AG08395 (cell line): ENCODE results near the gene GTPBP8.

Source experiments
- DNase-seq: peaks from one replicate; pipeline ENCODE4 v3.0.0; 2012; ENCODE audit warnings: mixed read lengths, low spot score

The GTPBP8 gene

DNA sequence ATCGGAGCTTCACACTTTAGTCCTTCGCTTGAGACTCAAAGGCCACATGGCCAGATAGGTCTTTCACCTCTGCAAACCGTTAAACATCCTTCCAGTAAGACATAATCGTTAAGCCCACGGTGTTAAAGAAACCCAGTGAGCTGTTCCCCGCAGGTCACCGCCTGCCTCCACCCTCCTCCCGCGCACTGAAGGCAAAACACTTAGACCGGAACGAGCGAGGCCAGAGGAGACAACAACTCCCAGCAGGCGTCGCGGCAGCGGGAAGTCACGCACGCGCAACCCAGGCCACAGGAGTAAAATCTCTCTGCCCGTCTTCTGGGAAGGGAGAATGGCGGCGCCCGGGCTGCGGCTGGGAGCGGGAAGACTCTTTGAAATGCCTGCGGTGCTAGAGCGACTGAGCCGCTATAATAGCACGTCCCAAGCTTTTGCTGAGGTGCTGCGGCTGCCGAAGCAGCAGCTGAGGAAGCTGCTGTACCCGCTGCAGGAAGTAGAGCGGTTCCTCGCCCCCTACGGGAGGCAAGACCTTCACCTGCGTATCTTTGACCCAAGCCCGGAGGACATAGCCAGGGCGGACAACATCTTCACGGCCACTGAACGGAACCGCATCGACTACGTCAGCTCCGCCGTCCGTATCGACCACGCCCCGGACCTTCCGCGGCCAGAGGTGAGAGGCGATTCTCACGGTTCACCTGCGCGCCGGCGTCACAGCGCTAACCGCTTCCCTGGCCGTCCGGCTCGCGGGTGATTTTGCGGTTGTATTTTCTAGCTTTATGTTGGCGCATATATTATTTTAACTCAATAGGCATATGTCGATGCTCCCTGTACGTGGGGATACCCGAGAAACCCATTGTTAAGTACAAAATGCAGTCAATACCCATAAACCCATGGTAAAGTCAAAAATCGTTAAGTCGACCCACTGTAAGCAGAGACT is at the start of gene GTPBP8:
GTPBP8 (plus strand) TSS at position 313 of the 931 bp plus-strand sequence; CDS start at position 329, 16 bp downstream.
- DNase-seq = peak; percentile 92

DNA sequence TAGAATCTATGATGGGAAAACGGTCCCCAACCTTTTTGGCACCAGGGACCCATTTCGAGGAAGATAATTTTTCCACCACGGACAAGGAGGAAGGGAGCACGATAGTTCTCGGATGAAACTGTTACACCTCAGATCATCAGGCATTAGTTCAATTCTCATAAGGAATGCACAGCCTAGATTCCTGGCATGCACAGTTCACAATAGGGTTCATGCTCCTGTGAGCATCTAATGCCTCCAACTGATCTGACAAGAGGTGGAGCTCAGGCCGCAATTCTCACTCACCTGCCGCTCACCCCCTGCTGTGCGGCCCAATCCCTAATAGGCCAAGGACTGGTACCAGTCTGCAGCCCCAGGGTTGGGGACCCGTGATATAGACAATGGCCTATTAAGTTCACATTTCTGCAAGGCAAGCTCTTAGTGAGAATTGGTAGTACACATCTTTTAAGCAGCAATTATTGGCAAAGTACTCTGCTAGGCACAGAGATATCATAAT is 42.4 kb upstream of the GTPBP8 start:
- DNase-seq = no peak

DNA sequence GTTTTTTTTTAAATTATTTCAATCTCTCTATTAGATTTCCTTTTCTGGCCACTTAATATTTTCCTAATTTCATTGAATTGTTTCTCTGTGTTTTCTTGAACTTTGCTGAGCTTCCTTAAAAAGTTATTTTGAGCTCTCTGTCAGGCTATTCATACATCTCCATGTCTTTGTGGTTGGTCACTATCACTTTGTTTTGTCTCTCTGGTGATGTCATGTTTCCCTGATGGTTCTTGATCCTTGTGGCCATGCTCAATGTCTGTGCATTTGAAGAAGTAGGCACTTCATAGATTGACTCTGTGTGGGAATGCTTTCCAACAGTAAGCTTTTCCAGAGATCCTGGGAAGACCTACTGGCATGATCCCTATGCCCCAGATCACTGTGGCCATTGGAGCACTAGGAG is 34.4 kb upstream of the GTPBP8 start:
- no peak for DNase-seq

DNA sequence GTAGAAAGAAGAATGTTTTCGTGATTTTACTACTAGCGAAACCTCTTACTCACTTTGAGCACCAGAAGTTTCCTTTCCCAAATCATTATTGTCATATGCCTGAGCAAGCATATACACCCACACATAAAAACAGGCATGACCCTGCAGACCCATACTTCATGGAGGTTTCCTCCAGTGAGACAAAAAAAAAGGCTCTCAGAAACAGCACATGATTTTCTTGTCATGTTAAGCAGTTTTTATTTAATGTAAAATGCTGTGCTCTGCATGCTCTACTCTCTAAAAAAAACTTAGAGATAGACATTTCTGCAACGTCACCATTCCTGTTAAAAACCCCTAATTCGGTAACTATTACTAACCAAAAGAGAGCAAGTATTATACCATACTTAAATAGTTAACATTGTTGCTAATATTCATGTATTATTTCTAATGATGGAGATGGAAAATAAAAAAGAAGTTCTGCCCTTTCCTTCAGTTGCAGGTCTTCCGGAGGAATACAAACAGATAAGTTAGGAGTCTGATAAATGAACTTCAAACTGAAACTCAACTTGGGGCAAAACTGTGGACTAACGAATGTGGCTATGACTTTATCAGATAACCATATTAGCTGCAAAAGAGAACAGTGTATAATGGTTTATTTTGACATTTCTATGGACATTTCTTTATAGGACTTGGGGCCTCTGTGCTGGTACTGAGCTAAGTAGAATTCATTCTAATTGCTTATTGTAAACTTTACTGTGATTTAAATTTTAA is 31.8 kb upstream of the GTPBP8 start:
- DNase-seq = no peak

DNA sequence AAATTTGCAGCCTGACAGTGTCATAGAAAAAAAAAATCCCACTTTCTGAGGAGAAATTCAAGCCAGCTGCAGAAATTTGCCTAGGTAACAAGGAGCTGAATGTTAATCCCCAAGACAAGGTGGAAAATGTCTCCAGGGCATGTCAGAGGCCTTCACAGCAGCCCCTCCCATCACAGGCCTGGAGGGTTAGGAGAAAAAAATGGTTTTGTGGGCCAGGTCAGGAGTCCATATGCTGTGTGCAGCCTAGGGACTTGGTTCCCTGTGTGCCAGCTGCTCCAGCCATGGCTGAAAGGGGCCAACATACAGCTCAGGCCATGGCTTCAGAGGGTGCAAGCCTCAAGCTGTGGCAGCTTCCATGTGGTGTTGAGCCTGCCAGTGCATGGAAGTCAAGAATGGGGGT is 27.1 kb upstream of the GTPBP8 start:
- DNase-seq = no peak

DNA sequence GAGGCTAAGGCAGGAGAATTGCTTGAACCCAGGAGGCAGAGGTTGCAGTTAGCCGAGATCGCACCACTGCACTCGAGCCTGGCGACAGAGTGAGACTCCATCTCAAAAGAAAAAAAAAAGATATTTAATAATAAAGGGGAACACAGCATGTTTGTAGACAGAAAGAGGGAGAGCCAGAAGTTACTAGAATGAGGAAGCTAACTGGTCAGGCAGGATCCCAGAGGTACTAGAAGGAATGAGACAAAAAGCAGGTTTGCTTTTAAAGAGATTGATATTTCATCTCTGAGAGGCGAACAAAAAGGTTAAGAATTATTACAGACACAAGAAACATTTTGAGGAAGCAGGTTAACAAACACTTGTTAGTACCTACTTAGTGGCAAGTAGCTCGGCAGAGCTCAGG is 25.1 kb upstream of the GTPBP8 start:
- no peak for DNase-seq

DNA sequence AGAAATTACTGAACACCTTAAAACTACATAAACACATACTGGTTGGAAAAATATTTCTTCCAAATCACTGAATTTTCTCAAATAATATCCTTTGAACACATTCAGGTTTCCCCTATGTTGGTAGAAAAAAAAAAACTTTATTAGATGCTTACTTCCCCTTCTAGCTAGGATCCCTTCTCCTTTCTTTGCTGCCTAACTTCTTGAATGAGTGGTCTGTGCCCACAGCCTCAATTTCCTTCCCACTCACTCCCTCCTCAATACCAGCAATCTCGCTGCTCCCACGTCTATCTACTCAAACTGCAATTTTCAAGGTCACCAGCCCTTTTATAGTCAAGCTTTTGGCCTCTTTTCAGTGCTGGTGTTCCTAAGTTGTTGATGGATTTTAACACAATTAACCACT is 24.2 kb upstream of the GTPBP8 start:
- DNase-seq = no peak

DNA sequence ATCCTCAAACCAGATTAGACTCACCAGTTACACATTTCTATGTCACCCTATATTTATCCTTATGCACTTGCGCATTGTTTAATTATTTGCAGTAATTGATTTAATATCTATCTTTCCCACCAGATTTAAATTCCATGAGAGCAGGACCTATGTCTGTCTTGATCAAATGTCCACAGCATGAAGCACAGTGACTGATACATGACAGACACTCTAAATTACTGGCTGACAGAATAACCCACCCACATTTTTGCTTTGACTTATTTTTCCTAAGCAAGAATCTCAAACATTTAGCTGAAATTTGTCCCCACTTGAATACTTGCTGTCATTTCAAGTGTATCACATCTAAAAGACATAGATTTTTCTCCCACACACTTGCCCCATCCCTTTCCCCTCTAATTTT is 23.4 kb upstream of the GTPBP8 start:
- DNase-seq = no peak

DNA sequence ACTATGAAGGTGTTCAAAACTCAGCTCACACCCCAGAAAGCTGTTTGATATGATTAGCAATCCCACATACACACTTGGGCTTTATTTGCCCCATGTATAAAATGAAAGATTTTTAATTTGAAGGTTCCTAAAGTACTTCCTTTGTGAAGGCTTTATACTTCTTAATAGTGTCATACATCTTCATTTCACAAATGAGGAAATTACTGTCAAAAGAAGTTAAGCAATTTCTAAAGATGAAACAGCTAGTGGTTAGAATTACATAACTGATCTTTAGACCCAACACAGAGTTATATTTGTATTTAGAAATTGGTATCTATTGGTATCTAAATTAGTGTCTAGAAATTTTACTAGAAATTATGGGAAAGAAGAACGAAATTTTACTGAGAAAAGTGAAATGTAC is 23.0 kb upstream of the GTPBP8 start:
- no peak for DNase-seq

DNA sequence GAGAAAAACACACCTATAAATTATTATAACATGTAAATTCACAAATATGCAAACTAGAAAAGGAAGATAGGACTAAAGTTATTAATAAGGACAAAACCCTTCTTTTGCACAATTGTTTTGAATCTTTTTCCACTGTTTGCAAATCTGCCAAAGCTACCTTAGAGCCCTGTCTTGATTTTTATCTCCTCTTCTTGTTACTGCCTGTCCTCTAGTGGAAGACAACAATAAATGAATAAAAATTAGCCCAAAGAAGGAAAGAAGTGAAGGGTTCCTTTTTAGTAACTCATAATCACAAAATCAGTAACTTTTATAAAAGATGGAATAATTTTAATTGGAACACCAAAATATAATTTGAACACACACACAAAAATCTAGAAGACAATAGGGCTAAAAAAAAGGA is 18.6 kb upstream of the GTPBP8 start:
- no peak for DNase-seq

DNA sequence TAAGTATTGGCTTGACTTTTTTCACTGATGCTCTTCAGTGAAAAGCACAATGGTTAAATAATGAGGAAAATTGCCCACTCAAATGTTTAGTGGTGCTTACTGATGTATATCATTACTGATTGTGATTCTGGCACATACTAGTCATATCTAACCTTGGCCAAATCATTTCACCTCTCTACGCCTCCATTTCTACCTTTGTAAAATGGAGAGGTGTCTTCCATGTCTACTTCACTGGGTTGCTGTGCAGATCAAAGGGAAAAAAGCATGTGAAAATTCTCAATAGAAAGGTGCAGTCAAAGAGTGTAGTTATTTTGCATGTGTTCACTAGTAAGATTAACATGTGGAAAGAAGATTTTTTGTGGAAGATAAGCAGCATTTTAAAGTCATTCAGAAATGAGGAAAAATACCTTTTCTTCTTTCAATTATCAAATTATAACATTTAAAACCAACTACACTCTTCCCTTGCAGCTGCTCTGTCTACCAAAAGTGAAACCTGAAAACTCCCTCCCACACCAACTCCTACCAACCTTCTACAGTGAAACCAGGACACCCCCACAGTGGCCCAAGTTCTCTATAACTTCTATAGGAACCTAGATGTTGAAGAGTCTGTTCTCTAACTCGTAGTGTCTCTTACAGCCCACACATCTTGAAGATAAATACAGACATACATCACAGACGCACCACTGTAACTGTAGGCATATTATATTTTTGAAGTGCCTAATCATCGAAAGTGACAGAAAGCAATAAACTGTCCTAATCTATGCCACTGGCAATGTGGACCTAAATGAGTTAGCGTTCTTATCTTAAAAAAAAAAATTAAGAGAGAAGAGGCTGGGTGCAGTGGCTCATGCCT is 17.2 kb upstream of the GTPBP8 start:
- DNase-seq = no peak

DNA sequence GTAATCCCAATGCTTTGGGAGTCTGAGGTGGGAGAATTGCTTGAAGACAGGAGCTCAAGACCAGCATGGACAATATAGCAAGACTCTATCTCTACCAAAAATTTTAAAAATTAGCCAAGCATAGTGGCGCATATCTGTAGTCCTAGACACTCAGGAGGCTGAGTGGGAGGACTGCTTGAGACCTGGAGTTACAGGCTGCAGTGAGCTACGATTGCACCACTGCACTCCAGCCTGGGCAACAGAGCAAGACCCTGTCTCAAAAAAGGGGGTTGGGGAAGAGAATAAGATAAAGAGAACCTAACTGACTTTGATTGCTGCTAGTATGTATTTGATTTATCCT is 16.6 kb upstream of the GTPBP8 start:
- no peak for DNase-seq

DNA sequence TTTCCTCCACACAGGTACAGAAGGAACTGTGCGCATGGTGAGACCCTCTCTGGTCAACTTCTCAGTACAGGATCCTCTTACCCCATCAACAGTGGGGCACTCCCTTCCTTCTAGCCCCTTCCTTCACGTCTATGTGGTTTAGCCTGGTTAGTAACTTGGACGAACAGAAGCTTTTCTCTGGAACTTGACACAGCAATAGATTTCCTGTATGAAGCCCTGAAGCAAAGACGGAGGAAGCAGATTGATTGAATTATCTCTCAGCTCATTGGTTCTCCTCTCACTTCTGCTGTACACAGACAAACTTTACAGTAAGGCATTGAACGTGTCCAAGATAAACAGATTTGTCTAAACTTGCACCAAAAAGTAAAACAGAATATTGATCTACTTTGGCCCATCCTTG is 15.9 kb upstream of the GTPBP8 start, which contains the start of gene CD200R1:
CD200R1 (minus strand) TSS at position 210 of the 400 bp plus-strand sequence. CDS start 246 bp downstream, outside the sequence.
- DNase-seq = no peak

DNA sequence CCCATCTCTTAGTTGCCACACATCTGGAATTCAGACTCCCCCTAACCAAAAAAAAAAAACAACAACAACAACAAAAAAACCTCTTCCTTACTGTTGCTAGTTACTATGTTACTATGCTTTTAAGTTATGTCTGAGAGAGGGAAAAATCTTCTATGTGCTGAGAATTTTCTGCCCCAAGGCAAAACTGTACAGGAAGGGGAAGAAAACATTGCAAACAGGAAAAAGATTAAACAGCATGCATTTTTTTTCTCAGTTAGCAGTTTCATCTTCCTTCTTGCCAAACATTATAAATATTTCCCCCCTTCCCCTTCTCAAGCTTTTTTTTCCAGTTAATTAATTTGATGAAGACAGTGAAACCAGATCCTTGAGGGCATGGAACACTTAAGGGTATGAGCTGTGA is 14.8 kb upstream of the GTPBP8 start:
- DNase-seq = no peak

DNA sequence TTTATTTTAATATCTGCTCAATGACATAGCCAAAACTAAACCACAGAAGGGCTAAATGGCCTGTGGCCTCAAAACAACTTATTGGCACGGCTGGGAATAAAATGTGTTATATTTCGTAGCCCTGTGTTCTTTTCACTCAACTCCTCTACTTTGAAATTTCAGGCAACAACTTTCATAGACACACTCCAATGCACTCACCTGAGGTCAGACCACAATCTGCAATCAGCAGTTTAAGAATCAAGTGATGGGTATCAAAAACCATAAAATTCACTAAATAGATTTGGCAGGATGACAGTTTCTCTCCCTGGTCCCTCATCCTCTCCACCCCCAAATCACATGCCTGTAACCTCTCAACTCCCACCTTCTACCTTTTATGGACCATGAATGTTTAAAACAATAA is 13.8 kb upstream of the GTPBP8 start:
- no peak for DNase-seq

DNA sequence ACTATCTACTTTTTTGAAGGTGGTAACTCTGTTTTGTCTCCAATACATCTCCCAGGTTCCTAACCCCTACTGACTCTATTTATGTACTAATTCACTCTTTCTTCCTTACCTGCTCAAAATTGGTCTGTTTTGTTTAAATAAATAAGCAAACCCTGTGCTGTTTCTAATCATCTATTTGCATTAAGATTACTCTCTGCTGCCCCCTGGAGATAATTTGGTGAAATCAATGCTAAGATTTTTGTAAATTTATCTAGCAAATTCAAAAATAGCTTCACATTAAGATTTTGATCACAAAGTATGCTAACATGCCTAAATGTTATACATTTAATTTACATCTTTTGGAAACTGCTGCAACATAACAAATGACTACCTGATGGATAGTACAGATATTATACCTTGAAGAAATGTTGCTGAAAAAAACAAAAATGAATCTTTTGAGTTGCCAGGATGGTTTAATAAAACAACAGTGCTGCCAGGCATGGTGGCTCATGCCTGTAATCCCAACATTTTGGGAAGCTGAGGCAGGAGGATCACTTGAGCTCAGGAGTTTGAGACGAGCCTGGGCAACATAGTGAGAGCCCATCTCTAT is 11.4 kb upstream of the GTPBP8 start:
- peak; percentile 30 for DNase-seq

DNA sequence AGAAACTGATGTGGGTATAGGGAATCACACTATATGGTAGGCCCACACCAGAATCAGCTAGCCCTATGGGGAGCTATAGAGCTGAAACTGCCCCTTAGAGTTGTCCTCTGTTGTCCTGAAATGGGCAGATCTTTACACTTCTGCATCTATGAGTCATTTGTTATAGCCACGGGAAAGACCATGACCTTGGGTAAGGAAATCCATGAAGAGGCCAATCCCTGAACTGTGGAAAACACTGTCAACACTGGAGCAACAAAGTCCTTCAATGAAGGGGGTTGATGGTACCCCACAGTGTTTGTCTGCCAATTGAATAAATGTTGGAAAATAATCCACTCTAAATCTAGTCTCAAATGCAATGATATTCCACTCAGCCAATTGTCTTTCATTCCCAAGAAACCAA is 10.7 kb upstream of the GTPBP8 start:
- no peak for DNase-seq

DNA sequence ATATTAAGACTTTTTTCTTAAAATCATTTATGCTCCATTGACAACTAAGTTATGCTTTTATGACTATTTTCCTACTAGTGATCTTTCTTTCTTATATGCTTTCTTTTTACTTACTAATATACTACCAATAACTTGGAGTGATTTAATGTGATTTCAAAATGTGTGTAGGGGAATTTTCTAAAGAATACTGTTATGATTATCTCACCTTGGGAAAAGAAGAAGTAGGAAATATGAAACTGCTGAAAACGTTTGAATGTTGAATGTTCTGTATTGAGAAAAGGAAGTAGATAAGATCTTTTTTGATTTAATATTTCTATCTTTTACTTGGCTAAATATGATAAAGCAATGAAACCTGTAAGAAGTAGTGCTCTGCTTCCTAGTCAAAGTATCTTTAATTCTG is 8.1 kb upstream of the GTPBP8 start:
- DNase-seq = no peak

DNA sequence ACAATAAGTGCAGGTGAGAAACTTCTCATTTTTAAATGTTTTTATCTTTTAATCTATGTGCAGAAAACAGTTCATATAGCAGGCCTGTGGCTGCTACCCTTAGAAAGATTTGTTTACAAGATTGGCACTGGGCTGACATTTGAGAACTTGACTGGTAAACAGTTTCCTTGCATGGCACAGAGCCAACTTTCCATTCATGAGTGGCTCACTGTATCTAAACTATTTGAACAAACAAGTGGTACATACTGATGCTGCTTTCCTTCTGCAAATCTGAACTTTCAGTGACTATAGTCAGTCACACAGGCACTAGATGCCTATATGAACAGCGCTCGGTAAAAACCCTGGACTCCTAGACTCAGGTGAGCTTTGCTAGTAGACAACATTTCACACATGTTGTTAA is 6.3 kb upstream of the GTPBP8 start:
- DNase-seq = no peak

DNA sequence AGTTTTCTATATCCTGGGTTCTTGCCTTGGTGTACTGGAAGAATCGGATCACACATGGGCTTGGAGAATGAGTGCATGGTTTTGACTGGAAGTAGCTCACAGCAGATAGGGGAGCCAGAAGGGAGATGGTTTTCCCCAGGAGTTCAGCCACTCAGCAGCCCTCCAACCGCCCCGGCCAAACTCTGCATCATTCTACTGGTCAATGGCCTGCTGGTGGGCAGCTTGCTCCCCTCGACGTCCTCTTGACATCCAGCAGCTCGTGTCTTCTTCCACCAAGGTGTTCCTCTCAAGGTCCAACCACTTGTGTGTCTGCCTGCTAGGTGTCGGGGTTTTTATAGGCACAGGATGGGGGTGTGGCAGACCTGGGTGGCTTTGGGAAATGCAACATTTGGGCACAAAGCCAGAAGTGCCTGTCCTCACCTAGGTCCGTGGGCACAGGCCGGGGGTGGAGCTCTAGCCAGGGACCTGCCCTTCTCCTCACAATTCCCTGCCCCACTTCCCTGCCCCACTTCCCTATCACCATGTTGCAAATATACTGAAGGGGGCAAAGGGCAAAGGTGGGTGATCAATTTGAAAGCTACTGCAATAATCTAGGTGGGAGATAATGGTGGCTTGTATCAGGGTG is 3.0 kb upstream of the GTPBP8 start:
- DNase-seq = no peak

DNA sequence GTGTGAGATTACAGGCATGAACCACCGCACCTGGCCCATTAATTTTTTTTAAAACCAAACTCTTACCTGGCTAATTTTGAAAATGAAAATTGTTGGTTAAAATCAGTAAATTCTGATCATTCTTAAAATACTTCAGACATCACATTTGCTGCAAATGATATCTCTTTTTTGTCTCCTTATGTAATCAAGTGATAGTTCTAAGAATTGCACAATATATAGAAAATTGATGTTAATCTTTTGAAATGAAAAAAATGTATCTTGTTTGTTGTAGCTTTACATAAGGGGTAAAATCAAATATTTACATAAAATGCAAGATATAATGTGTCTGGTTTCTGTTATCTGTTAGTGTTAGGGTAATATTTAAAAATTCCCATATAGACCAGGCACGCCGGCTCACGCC is 5.0 kb downstream of the GTPBP8 start:
- no peak for DNase-seq
